ENCODE data around the gene SLC25A19. TPM values are rescaled to one million over a fixed set of nuclear protein-coding genes. Genes with fewer than 3 reads are reported as not detected.

Gene SLC25A19
- total and polyA plus RNA-seq, 3 donors from 2014 or later: 34.3 to 98.0 (median 44.6) TPM

DNA sequence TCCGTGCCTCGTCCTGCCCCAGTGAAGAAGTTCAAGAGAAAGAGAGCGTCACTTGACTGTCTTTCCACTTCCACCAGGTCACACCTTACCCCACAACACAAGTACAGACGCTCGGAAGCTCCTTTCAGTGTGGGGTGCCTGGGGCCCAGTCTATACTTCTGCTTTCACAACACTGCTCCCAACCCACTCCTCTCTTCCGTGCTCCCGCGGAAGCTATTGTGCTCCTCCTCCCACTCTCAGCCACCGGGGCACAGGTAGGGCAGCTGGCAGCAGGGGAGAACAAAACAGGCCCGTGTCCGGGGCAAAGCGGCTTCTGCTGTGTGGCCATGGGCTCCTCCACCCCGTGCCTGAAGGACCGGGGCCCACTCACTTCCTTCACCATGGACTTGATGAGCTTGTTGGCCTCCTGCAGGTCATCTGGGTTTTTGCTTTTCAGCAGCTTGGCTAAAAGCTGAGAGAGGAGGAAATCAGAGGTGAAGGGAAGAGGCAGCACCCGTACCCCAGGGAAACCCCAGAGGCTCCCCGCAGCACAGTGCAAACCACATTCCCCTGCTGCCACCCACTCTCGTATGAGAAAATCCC, 46.7 kb downstream of the SLC25A19 start:
- peaks cover 2% of the 10 kb centered on the region for H3K36me3 ChIP-seq (ENCODE audit: low read depth, missing control alignments)
- peaks cover 14% of the 10 kb centered on the region for H3K4me1 ChIP-seq
- WGBS, 2 donors: 94 to 96% methylated on average over 15 of the region's 17 CpGs
- no peak for TF ChIP-seq POLR2A (IDR thresholded peaks at IDR 0.05)
- TF ChIP-seq, protein P1, sequence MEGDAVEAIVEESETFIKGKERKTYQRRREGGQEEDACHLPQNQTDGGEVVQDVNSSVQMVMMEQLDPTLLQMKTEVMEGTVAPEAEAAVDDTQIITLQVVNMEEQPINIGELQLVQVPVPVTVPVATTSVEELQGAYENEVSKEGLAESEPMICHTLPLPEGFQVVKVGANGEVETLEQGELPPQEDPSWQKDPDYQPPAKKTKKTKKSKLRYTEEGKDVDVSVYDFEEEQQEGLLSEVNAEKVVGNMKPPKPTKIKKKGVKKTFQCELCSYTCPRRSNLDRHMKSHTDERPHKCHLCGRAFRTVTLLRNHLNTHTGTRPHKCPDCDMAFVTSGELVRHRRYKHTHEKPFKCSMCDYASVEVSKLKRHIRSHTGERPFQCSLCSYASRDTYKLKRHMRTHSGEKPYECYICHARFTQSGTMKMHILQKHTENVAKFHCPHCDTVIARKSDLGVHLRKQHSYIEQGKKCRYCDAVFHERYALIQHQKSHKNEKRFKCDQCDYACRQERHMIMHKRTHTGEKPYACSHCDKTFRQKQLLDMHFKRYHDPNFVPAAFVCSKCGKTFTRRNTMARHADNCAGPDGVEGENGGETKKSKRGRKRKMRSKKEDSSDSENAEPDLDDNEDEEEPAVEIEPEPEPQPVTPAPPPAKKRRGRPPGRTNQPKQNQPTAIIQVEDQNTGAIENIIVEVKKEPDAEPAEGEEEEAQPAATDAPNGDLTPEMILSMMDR (IDR thresholded peaks at IDR 0.05): no peak
- no peaks in the 10 kb centered on the region for H3K9me3 ChIP-seq
- no peak for DNase-seq
- H3K27ac ChIP-seq: no peak overlapping the region
- intact Hi-C loops (cut with DNase I; ENCODE audit: low total_unique reads): no loop called here
- H3K27me3 ChIP-seq: no peaks in the 10 kb centered on the region
- H3K4me3 ChIP-seq: no peak overlapping the region

DNA sequence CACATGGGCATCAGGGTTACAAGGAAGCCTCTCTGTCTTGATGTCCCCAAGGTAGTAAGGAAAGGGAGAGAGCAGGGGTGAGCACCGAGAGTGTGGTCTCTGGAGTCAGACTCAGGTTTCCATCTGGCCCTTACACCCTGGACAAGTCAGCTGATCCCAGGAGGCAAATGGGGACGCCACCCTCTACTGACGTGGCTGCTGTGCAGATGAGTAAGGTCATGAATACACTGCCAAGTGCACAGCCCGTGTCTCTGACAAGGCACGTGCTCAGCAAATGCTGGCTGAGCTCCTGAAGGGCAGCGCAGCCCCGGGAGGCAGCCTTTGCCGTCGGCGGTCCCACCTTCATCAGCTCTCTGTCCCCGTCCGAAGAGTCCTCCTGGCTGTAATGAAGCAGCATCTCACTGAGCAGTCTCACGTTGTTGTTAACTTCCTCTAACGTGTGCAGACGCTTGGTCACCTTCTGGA, 47.2 kb downstream of the SLC25A19 start:
- WGBS, 2 donors: 78% methylated on average over 13 to 15 of the region's 15 CpGs
- intact Hi-C loops (cut with DNase I; ENCODE audit: low total_unique reads): no loop called here
- Histone ChIP-seq H3K27me3 (no peaks in the 10 kb centered on the region), H3K27ac (no peak overlapping the region), H3K4me3 (no peak overlapping the region), H3K4me1 (peaks cover 14% of the 10 kb centered on the region), H3K36me3 (ENCODE audit: low read depth, missing control alignments) (peaks cover 2% of the 10 kb centered on the region), H3K9me3 (no peaks in the 10 kb centered on the region)
- TF ChIP-seq, protein P1 (IDR thresholded peaks at IDR 0.05): no peak
- no peak for TF ChIP-seq POLR2A (IDR thresholded peaks at IDR 0.05)
- DNase-seq: no peak

- 92 to 94% methylated on average over 9 of the region's 9 CpGs for WGBS, 2 donors
- Histone ChIP-seq H3K36me3 (ENCODE audit: low read depth, missing control alignments) (peaks cover 2% of the 10 kb centered on the region), H3K9me3 (no peaks in the 10 kb centered on the region), H3K4me1 (peaks cover 14% of the 10 kb centered on the region), H3K27me3 (no peaks in the 10 kb centered on the region), H3K27ac (peak overlapping the region in 1 of 2 donors; percentile 63), H3K4me3 (no peak overlapping the region)
- DNase-seq: no peak
- TF ChIP-seq POLR2A (IDR thresholded peaks at IDR 0.05): no peak
- TF ChIP-seq, protein P1 (IDR thresholded peaks at IDR 0.05): no peak
- intact Hi-C loops (cut with DNase I; ENCODE audit: low total_unique reads): no loop called here
Measured at GRCh38 chr17:75241502-75241901, 47.7 kb downstream of the SLC25A19 start.

- Histone ChIP-seq H3K27me3 (no peaks in the 10 kb centered on the region), H3K4me3 (no peak overlapping the region), H3K9me3 (no peaks in the 10 kb centered on the region), H3K27ac (peak overlapping the region; percentile 50 to 63), H3K4me1 (peaks cover 14% of the 10 kb centered on the region), H3K36me3 (ENCODE audit: low read depth, missing control alignments) (peaks cover 2% of the 10 kb centered on the region)
- DNase-seq: no peak
- intact Hi-C loops (cut with DNase I; ENCODE audit: low total_unique reads): no loop called here
- TF ChIP-seq, protein P1 (IDR thresholded peaks at IDR 0.05): no peak
- TF ChIP-seq POLR2A (IDR thresholded peaks at IDR 0.05): no peak
- 67 to 86% methylated on average over 2 to 7 of the region's 7 CpGs for WGBS, 2 donors
Measured at GRCh38 chr17:75241143-75241430, 48.1 kb downstream of the SLC25A19 start.
